Stimulated activated CD4-positive, alpha-beta T cell treated with anti-CD3 and anti-CD28 coated beads, Interleukin-1b, Interleukin-23, amount 100 ng/mL, for 4 hours (primary cell): ENCODE results near the gene AFDN.

Source experiments
- DNase-seq, 2 donors: peaks; one replicate each; pipeline ENCODE4 v3.0.0-alpha.2; 2020; ENCODE audit warnings: low read depth in 2 of 2

AFDN gene

DNA sequence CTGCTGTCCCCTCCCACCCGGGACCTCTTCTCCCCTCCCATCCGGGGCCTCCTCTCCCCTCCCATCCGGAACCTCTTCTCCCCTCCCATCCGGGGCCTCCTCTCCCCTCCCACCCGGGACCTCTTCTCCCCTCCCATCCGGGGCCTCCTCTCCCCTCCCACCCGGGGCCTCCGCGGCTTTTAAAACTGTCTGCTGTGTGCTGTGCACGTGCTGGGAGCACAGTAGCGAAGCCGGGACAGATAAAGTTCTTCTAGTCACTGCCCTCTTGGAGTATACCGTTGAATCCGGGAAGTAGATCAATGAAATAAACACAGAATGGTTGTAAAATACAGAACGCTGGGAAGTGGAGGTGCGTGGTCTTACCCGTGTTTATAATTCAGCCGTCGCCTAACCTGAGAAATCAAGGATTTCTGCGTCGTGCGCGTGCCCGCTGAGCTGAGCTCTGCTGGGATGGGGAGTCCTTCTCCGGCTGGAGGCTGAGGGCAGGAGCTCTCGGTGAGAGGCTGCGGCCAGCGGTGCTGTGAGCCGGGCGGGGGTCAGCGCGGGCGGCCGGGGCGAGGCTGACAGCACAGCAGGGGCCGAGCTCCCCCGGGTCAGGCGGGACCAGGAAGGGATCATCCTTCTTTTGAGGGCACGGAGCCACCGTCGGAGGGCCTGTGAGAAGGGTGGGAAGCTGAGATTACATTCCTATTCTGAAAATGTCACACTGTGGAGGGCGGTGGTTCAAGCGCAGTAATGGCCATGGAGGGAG, 151.2 kb downstream of the AFDN start:
- DNase-seq = no peak

DNA sequence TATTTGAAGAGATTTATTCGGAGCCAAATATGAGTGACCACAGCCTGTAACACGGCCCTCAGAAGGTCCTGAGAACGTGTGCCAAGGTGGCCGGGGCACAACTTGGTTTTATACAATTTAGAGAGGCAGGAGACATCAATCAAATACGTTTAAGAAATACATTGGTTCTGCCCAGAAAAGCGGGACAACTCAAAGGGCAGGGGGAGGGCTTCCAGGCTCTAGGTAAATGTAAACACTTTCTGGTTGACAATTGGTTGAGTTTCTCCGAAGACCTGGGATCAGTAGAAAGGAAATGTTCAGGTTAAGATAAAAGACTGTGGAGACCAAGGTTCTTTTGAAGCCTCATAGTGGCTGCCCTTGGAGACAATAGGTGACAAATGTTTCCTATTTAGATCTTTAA, 151.9 kb downstream of the AFDN start:
- DNase-seq = no peak

DNA sequence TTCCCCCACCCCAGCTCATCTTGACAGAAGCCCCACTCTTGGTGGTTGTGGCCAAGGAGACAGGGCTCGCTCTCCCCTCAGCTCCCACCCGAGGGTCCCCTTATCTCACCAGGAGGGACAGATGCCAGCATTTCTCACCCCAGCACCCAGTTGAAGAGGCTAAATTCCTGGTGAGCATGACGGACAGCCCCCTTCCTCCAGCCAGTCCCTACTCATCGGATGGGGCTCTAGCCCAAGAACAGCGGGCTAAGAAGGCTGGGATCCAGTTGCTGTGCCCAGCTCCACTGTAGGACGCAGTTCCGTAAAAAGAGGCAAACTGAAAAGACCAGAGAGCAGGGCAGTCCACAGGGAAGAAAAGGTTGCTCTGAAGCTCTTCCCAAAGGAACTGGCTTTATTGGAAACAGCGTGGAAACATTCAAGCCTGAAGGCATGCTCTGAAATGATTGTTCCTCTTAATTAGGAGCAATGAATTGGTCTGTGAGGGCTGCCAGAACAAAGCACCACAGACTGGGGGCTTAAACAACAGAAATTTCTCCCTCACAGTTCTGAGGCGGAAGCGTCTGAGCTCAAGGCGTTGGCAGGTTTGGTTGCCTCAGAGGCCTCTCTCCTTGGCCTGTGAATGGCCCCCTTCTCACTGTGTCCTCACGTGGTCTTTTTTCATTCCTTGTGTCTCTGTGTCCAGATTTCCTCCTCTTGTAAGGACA, 152.9 kb downstream of the AFDN start:
- DNase-seq = no peak

DNA sequence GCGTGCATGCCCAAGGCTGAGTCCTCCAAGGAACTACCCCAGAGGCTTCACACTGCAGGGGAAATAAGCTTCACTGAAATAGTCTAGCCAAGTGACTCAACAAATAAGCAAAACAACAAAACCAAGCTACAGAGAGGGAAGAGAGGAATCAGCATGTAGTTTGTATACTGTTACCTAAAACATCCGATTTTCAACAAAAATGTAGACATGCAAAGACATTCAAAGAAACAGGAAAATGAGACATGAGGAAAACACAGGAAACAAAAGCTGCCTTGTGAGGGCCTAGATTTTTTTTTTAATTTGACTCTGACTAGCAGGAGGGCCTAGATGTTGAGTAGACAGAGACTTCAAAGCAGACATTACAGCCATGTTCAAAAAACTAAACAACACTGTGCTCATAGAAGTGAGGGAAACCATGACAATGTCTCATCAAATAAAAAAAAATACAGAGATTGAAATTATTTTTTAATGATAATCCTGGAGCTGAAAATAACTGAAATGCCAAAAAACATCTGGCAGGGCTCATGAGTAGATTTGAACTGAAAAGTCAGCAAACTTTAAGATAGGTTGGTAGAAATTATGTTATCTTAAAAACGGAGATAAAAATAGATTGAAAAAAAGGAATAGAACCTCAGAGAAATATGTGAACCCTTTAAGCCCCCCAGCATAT, 154.3 kb downstream of the AFDN start:
- DNase-seq = no peak

DNA sequence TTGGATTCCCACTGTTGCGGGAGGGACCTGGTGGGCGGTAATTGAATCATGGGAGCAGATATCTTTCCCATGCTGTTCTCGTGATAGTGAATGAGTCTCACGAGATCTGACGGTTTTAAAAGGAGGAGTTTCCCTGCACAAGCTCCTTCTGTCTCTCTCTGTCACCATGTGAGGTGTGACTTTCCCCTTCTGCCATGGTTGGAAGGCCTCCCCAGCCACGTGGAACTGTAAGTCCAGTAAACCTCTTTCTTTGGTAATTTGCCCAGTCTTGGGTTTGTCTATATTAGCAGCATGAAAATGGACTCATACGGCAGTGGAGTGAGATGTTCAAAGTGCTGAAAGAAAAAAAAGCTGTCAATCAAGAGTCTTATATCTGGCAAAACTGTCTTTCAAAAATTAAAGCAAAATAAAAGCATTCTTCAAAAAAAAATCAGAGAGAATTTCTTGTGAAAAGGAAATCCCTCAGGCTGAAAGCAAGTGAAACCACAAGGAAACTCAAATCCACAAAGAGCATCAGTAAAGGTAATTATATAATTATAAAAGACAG, 155.3 kb downstream of the AFDN start:
- DNase-seq = no peak

DNA sequence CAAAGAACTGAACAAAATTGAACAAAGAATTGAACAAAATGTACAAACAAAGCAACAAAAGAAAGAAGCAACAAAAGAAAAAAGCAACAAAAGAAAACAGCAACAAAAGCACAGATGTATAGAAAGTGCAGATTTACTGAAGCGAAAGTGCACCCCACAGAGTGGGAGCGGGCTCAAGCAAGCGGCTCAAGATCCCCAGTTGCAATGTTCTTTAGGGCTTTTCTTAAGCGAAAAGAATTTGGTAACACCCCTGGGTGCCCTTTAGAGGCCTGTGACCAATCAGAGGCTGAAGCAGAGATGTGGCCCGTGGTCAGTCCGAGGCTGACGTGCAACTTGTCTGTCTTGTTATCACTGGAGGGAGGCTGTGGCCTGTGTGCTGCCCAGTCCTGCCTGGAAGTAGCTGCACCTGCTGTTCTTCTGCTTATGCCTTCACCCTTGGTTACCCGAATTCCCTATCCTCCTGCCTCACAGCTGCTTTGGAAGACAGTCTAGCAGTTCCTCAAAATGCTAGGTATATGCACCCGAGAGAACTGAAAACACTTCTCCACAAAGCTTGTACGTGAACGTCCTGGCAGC, 157.5 kb downstream of the AFDN start:
- no peak for DNase-seq

DNA sequence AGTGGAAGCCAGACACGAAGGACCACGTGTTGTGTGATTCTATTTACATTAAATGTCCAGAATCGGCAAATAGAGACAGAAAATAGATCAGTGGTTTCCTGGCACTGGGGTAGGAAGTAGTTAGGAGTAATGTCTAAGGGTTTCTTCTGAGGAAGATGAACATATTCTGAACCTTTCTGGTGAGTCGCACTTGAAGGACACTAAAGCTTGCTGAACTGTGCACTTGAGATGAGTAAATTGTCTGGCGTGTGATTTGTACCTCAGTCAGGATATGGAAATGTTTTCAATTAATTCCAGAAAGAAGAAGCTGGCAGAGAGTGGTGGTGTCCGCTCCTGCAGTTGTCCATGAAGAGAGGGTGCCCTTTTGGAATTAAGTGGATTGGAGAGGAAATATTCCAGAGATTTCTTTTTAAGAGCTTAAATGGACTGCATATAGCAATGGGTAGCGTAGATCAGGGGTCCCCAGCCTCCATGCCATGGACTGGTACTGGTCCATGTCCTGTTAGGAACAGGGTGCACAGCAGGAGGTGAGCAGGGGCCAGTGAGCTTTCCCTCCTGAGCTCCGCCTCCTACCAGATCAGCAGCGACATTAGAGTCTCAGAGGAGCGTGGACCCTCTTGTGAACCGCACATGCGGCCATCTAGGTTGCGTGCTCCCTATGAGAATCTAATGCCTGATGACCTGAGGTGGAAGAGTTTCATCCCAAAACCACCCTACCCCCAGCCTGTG, 158.3 kb downstream of the AFDN start:
- no peak for DNase-seq

DNA sequence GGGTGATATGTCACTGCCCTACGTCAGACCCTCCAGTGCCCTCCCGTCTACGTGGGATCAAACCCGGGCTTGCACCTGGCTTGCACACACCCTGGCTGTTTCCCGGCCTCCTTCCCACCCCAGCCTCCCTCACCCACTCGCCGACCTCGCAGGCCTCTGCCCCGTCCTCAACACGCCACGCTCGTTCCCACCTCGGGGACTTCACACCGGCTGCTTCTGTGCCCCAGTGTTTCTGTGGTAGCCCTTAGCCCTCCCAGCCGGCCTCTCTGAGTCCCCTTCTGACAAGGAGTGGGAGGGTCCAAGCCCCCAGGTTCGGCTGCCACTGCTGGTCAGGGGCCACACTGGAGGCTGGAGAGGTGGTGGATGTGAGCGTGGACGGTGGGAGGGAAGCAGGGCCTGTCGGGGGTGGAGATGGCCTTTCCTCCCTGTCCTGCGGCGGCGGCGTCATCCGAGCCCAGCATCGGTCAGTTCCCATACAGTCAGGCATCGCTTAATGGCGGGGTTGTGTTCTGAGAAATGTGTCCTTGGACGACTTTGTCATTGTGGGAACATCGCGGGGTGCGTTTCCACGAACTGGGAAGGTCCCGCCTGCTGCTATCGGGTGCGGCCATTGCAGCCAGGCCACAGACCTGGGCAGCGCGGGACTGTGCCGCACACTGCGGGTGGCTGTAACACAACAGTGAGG, 159.3 kb downstream of the AFDN start:
- DNase-seq = no peak

DNA sequence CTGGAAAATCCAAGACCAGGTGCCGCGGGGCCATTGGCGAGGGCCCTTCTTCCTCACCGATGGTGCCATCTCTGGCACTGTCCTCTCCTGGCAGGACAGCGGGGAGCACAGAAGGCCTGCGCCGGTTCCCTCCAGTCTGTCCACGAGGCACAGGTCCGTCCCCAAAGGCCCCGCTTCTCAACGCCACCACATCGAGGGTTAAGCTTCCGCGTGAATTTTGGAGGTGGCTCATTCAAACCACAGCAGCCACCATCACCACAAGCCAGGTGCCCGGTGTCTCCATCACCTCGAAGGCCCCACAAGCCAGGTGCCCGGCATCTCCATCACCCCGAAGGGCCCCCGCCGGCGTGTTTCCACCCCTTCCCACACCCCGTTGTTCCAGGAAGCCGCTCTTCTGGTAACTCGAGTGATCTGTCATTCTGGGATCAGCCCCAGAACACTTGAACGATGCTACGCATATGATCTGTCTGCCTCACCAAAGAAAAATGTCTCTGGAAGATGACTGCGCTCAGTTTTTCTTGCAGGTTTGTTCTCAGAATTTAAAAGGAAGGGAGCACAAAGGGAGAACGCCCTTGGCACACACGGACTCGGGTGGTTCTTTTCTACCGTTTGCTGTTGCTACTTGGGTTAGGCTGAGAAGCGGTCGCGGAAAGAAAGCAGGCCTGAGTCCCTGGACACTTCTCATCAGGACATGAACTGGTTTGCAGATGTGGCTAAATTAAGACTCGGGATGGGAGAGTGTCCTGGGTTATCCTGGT, 160.9 kb downstream of the AFDN start:
- DNase-seq = no peak

DNA sequence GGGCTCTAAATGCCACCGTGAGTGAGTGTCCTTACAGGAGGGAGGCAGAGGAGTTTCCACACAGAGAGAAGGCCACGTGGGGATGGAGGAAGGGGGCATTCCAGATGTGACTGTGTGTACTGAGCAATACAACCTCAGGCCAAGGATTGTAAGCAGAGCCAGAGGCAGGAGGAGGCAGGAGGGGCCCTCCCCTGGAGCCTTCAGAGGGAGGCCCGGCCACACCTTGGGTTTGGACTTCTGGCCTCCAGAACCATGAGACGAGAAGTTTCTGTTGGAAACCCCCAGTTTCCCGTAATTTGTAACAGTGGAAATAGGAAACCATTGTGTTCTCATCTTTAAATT, 161.4 kb downstream of the AFDN start:
- no peak for DNase-seq

DNA sequence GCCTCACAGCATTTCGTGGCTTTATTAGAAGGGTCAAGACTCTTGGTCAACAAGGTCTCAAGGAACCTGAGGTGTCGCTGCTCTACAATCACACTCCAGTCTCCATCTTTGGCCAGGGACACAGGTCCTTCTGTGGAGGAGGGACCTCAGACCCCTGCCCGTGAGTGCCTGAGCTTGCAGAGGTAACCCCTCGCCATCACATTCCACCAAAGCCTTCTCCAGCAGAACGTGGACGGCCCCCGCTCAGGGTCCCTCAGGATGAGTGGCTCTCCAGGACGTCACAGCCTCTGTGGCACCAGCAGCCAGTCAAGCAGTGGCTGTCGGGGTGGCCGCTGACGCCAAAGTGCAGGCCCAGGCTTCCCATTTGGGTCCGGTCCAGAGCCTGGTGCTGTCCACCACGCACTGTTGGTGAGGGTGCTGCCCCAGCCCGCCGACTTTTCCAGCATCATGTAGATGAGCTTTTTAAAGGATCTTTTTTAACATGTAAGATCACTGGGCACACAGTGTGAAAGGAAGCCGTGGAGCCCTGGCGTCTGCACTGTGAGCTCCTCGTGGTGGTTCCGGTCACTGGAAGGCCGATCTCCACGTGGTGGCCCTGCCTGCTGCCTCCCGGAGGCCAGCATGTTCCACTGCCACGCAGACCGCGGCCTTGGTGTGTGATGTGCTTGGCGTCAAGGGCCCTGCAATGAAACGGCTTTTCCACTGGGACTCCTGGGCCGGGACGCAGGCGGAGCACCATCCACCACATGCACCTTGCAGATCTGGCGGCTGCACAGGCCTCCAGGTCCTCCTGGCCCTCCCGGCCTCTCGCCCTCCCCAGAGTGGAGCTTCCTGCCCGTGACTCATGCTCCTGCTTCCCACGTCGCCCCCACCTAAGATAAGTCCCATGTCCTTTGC, 162.5 kb downstream of the AFDN start:
- no peak for DNase-seq

DNA sequence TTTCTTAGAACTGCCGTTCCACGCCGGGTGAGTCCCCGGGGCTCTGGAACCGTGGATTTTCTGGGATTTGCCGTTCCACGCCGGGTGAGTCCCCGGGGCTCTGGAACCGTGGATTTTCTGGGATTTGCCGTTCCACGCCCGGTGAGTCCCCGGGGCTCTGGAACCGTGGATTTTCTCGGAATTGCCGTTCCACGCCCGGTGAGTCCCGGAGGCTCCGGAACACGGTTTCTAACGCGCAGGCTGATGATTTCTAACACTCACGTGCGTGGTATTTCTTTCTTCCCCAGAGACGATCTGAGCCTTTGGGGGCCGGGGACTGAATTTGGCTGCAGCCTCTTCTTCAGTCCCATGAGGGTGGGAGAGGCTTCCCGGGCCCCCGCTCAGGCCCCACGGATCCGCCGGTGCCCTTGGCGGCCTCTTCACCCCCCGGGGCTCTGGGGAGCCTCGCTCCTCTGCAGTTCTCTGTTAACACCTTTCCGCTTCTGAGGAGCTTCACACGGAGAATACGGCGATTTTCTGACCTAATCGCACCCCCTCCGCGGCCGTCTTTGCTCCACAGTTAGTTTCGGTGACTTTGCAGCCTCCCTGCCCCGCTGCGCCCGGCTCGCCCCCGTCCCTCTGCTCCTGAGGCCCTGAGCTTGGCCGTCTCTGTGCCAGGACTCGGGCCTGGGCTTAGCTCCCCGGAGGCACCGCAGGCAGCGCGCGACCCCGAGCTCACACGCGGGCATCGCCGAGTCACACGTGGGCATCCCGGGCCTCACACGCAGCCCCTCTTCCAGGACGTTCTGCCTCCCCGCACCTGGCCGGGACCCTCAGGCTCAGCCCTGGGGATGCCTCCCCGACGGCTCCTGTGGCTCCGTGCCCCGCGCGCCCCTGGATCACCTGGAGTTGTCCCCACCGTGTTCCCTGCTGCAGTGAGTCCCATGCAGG, 163.6 kb downstream of the AFDN start:
- no peak for DNase-seq

DNA sequence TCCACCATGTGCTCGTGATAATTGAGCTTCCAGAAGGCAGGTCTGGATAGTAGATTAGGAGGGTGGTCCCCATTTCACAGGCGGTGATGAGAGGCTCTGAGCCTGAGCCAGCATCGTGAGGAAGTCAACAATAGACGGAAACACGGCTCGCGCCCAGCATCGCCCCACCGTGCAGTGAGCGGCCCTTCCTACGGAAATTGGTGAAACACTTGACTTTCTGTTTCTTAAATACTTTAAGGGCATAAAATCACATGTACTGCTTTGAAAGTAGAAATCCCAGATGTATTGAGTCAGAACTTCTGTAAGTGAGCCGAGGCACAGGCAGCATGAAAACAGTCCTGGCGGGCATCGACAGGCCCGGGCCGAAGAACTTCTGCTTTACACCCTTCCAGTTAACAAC, 166.5 kb downstream of the AFDN start:
- no peak for DNase-seq

DNA sequence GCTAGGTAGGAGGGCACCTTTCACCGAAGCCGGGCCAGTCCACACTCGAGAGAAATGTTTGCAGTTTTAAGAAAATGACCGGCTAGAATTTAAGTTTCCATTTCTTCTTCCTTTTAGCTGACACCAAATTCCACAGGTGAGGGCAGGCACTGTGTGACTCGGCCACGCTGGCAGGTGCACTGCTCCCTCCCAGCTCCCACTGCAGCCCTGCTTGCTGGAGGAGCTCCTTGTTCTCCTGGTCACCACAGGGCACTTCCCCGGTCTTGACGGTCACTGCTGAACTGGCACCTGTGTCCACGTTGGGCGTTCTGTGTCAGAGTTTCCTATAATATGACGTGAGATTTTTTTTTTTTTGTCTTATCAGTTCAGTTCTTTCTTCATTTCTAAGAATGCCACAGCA, 167.1 kb downstream of the AFDN start:
- DNase-seq = no peak

DNA sequence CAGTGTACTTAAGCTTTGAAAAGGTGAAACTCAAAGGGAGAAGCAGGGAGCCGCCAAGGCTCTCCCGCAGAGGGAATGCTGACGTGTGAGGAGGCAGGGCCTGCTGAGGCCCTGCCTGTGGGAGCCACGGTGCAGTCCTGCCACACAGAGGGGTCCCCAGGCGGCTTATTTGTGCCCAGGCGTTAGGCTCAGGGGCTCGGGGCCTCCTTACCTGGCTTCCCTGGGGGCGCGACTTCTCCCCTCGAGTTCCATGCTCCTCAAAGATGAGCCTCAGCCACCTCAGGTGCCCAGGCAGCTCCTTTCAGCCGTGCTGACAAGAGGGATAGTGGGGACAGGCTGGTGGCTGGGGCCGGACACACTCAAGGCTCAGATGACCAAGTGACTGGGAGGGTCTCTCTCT, 168.6 kb downstream of the AFDN start:
- DNase-seq = no peak

DNA sequence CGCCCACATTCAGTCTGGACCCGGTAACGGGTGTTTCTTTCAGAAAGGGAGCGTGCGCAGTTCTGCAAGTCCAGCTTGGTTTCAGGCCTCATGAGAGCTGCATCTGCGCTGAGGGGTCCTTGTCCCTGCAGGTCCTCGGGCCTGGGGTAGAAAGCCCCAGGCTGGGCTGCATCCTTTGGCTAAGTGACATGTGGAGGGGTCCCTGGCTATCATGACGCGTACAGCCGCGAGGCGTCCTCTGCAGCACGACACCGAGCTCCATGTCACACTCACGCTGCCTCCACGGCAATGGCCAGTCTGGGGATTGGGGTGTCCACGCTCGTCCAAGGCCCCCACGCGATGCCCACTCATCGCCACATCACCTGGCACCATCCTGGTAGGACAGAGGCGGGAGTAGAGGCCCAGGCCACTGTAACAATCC, 169.0 kb downstream of the AFDN start:
- no peak for DNase-seq

DNA sequence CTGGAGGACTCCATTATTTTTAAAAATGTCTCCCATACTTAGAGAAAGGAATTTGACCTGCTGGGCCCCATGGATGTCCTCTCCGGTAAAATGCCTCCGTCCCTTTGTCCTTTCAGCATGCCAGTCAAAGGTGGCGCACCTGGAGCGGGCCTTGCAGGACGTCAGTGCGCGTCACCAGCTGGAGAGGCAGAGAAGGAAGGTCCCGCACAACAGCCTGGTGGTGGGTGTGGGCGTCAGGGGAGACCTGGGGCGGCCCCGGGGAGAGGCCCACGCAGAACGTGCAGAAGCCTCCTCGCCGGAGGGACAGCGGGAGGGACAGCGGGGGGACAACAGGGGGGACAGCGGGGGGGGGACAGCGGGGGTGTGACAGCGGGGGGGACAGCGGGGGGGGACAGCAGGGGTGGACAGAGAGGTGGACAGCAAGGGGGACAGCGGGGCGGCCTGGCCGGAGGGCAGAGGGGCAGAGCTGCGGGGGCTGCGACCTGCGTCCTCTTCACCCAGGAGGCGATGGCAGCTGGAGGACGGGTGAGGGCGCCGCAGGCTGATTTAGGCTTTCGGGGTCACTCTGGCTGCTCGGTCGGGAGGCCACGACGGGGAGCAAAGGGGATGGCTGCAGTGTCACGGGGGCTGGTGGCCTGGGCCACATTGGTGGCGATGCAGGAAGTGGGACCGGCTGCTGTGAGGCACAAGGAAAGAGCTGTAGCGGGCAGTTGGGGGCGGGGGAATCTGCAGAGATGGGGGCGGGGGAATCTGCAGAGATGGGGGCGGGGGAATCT, 169.9 kb downstream of the AFDN start:
- DNase-seq = no peak

DNA sequence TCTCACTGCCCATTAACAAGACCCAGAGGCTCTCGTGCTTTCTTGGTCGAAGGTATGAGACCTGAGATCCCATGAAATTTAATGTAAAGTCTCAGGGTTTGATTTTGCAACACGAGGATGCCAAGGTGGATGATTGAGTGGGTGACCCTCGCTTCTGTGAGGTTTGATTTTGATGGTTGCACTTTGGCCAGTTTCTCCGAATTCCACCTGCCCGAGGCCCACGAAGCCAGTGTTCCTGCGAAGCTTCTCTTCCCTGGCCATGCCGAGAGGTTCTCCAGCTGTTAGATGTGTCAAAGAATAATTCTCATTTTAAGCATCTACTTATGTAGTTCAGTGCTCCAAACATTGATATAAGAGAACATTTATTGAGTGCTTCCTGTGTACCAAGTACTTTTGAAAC, 170.9 kb downstream of the AFDN start, which contains the start of gene KIF25:
KIF25 (plus strand) TSS at position 30 of the 400 bp plus-strand sequence. CDS start 31,915 bp downstream, outside the sequence.
- DNase-seq = no peak
